Type B pancreatic cell (in vitro differentiated cells): ENCODE data around the gene OR8G1. TPM values are rescaled to one million over a fixed set of nuclear protein-coding genes. Genes with fewer than 3 reads are reported as not detected.
"Not testable (repeated sequence)": the region's sequence is repeated elsewhere in the genome, so short reads cannot be mapped to it uniquely, and the experiment has no call there.

Experiments used
- DNase-seq: peaks from one replicate; pipeline ENCODE4 v3.0.0; 2021; ENCODE audit warnings: mixed read lengths; ENCODE audit not compliant: unreplicated experiment; ENCODE audit errors: extremely low spot score
- H3K27ac Mint-ChIP-seq: 2 replicates; pipeline ENCODE4 v1.8.0; 2021; ENCODE audit warnings: mild to moderate bottlenecking, mixed read lengths
- H3K27me3 Mint-ChIP-seq: 2 replicates; pipeline ENCODE4 v1.8.0; 2021; ENCODE audit warnings: mixed read lengths
- H3K36me3 Mint-ChIP-seq: 2 replicates; pipeline ENCODE4 v1.8.0; 2021; ENCODE audit warnings: mixed read lengths
- H3K4me1 Mint-ChIP-seq: one replicate; pipeline ENCODE4 v1.8.0; 2021; ENCODE audit warnings: mixed read lengths; ENCODE audit not compliant: unreplicated experiment
- H3K4me3 Mint-ChIP-seq: 2 replicates; pipeline ENCODE4 v1.8.0; 2021; ENCODE audit warnings: mild to moderate bottlenecking, mixed read lengths
- H3K9me3 Mint-ChIP-seq: 2 replicates; pipeline ENCODE4 v1.8.0; 2021; ENCODE audit warnings: mixed read lengths
- CTCF ChIP-seq: fragments of 200-600 bp; sonication (generic); conservative IDR thresholded peaks from 2 replicates; pipeline ENCODE4 v1.5.0; 2021; ENCODE audit warnings: antibody characterized with exemption, mild to moderate bottlenecking
- total RNA-seq: library from RNA; stranded (reverse); gene quantifications from 2 replicates; pipeline ENCODE4 v1.2.1, GENCODE V29; 2021; ENCODE audit warnings: low replicate concordance

The OR8G1 gene
- total RNA-seq, 1 donor from 2014 or later: not detected

GRCh38 chr11:124219126-124219525, 21.8 kb upstream of the OR8G1 start:
- H3K36me3 Mint-ChIP-seq: no peaks in the 10 kb centered on the region
- no peak for DNase-seq
- no peak for TF ChIP-seq CTCF
- H3K9me3 Mint-ChIP-seq: no peaks in the 10 kb centered on the region
- peaks cover 7% of the 10 kb centered on the region for H3K27me3 Mint-ChIP-seq
- H3K4me1 Mint-ChIP-seq: no peaks in the 10 kb centered on the region
- H3K27ac Mint-ChIP-seq: no peak overlapping the region
- no peak overlapping the region for H3K4me3 Mint-ChIP-seq

GRCh38 chr11:124222407-124222806, 18.5 kb upstream of the OR8G1 start:
- DNase-seq: no peak
- Mint-ChIP-seq H3K27ac (no peak overlapping the region), H3K4me3 (no peak overlapping the region), H3K36me3 (no peaks in the 10 kb centered on the region), H3K27me3 (peaks cover 6% of the 10 kb centered on the region), H3K9me3 (no peaks in the 10 kb centered on the region), H3K4me1 (no peaks in the 10 kb centered on the region)
- TF ChIP-seq CTCF: no peak

- H3K27me3 Mint-ChIP-seq: peaks cover 13% of the 10 kb centered on the region
- H3K4me1 Mint-ChIP-seq, H3K4me3 Mint-ChIP-seq, H3K36me3 Mint-ChIP-seq, H3K27ac Mint-ChIP-seq, DNase-seq, H3K9me3 Mint-ChIP-seq: not testable (repeated sequence)
Measured at GRCh38 chr11:124224618-124225423, 16.1 kb upstream of the OR8G1 start.

GRCh38 chr11:124225471-124225870, 15.4 kb upstream of the OR8G1 start:
- Mint-ChIP-seq H3K9me3 (no peaks in the 10 kb centered on the region), H3K27me3 (peaks cover 17% of the 10 kb centered on the region), H3K4me1 (no peaks in the 10 kb centered on the region), H3K4me3 (no peak overlapping the region), H3K36me3 (no peaks in the 10 kb centered on the region), H3K27ac (no peak overlapping the region)
- no peak for DNase-seq
- no peak for TF ChIP-seq CTCF

- Mint-ChIP-seq H3K9me3 (no peaks in the 10 kb centered on the region), H3K4me1 (no peaks in the 10 kb centered on the region)
Measured at GRCh38 chr11:124233376-124233775, 7.5 kb upstream of the OR8G1 start.

More at GRCh38 chr11:124233376-124233775, 7.5 kb upstream of the OR8G1 start:
- no peak for DNase-seq
- Mint-ChIP-seq H3K36me3 (no peaks in the 10 kb centered on the region), H3K27me3 (peaks cover 9% of the 10 kb centered on the region), H3K4me3 (no peak overlapping the region), H3K27ac (no peak overlapping the region)
- TF ChIP-seq CTCF: no peak
